OCI-LY1 (cell line): ENCODE data around the gene CEP104.

Experiments used
- H2AFZ ChIP-seq: fragments of 200-600 bp; sonication (generic), shearing (Covaris generic); 2 replicates; pipeline ENCODE4 v1.6.0; 2014; ENCODE audit warnings: antibody characterized with exemption, mild to moderate bottlenecking, low read length
- H3F3A ChIP-seq: fragments of 200-600 bp; sonication (generic), shearing (Covaris generic); 2 replicates; pipeline ENCODE4 v1.6.0; 2014; ENCODE audit warnings: mild to moderate bottlenecking, antibody characterized with exemption, low read length, moderate library complexity; ENCODE audit not compliant: insufficient read depth
- H3K27ac ChIP-seq: fragments of 200-600 bp; sonication (generic); 2 replicates; pipeline ENCODE4 v1.5.1; 2014; ENCODE audit warnings: low read length, mixed run types, mild to moderate bottlenecking, low read depth; ENCODE audit not compliant: poor library complexity, severe bottlenecking
- H3K27me3 ChIP-seq: fragments of 200-600 bp; sonication (generic); 2 replicates; pipeline ENCODE4 v1.6.0; 2014; ENCODE audit warnings: antibody characterized with exemption, mild to moderate bottlenecking, low read length, moderate library complexity; ENCODE audit not compliant: insufficient read depth
- H3K36me3 ChIP-seq: fragments of 200-600 bp; sonication (generic); 2 replicates; pipeline ENCODE4 v1.6.1; 2014; ENCODE audit warnings: mild to moderate bottlenecking, antibody characterized with exemption, low read length, moderate library complexity, mixed read lengths; ENCODE audit not compliant: insufficient read depth
- H3K4me1 ChIP-seq: fragments of 200-600 bp; sonication (generic); 2 replicates; pipeline ENCODE4 v1.5.1; 2014; ENCODE audit warnings: mild to moderate bottlenecking, low read length, moderate library complexity; ENCODE audit not compliant: insufficient read depth, severe bottlenecking
- H3K4me2 ChIP-seq: fragments of 200-600 bp; sonication (generic), shearing (Covaris generic); 2 replicates; pipeline ENCODE4 v1.6.1; 2014; ENCODE audit warnings: low read length
- H3K4me3 ChIP-seq: fragments of 200-600 bp; sonication (generic); 2 replicates; pipeline ENCODE4 v1.5.1; 2014; ENCODE audit warnings: low read length, low read depth, mild to moderate bottlenecking, mixed read lengths; ENCODE audit not compliant: poor library complexity, severe bottlenecking
- H3K79me2 ChIP-seq: fragments of 200-600 bp; shearing (Covaris generic); 2 replicates; pipeline ENCODE4 v1.6.1; 2016; ENCODE audit warnings: mixed run types, low read length, mixed read lengths; ENCODE audit not compliant: insufficient read depth
- H3K9ac ChIP-seq: fragments of 200-600 bp; sonication (generic), shearing (Covaris generic); 2 replicates; pipeline ENCODE4 v1.6.1; 2014; ENCODE audit warnings: mild to moderate bottlenecking, low read length, mixed read lengths
- H3K9me2 ChIP-seq: fragments of 200-600 bp; sonication (generic), shearing (Covaris generic); 2 replicates; pipeline ENCODE4 v1.6.1; 2014; ENCODE audit warnings: low read depth, mild to moderate bottlenecking, low read length, mixed read lengths
- H3K9me3 ChIP-seq: fragments of 200-600 bp; shearing (Covaris generic); 2 replicates; pipeline ENCODE4 v1.6.1; 2014; ENCODE audit warnings: low read length, mixed read lengths
- H4K20me1 ChIP-seq: fragments of 200-600 bp; sonication (generic), shearing (Covaris generic); 2 replicates; pipeline ENCODE4 v1.6.0; 2016; ENCODE audit warnings: mild to moderate bottlenecking, low read length; ENCODE audit not compliant: insufficient read depth
- EZH2 ChIP-seq: fragments of 200-600 bp; sonication (generic), shearing (Covaris generic); IDR thresholded peaks from 2 replicates; pipeline ENCODE4 v1.8.0; 2017; ENCODE audit warnings: borderline replicate concordance, mixed run types, mild to moderate bottlenecking, antibody characterized with exemption, low read length, moderate library complexity, mixed read lengths
- TF ChIP-seq, protein P1 (sequence below): fragments of 200-600 bp; sonication (generic), shearing (Covaris generic); IDR thresholded peaks from 2 replicates; pipeline ENCODE4 v1.5.1; 2017; ENCODE audit warnings: mild to moderate bottlenecking, antibody characterized with exemption, low read length, moderate library complexity, mixed read lengths

The CEP104 gene

DNA sequence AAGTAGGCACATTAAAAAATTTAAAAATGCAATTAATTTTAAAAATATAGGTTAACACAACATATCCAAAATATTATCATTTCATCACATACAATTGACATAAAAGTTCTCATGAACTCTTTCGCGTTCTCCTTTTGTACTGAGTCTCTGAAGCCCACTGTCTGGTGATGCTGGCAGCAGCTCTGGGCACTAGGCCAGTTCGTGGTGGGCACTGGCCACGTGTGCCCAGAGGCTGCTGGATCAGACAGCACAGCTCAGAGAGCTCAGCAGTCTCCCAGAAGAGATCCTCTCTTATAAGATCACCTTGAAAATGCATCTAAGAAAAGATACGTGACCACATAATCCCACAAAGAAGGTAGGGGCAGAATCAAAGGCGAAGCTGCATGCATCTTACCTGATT lies 9.9 kb downstream of the CEP104 start:
- Histone ChIP-seq H3K27ac (no peak overlapping the region), H4K20me1 (no peaks in the 10 kb centered on the region), H3K9me3 (no peaks in the 10 kb centered on the region), H3F3A (no peaks in the 10 kb centered on the region), H3K9ac (no peak overlapping the region), H3K4me1 (peaks cover 5% of the 10 kb centered on the region), H3K4me3 (no peak overlapping the region), H3K27me3 (no peaks in the 10 kb centered on the region), H3K9me2 (no peaks in the 10 kb centered on the region), H3K79me2 (no peaks in the 10 kb centered on the region), H3K4me2 (no peak overlapping the region), H2AFZ (no peak overlapping the region), H3K36me3 (peaks cover 89% of the 10 kb centered on the region)
- TF ChIP-seq, protein P1, sequence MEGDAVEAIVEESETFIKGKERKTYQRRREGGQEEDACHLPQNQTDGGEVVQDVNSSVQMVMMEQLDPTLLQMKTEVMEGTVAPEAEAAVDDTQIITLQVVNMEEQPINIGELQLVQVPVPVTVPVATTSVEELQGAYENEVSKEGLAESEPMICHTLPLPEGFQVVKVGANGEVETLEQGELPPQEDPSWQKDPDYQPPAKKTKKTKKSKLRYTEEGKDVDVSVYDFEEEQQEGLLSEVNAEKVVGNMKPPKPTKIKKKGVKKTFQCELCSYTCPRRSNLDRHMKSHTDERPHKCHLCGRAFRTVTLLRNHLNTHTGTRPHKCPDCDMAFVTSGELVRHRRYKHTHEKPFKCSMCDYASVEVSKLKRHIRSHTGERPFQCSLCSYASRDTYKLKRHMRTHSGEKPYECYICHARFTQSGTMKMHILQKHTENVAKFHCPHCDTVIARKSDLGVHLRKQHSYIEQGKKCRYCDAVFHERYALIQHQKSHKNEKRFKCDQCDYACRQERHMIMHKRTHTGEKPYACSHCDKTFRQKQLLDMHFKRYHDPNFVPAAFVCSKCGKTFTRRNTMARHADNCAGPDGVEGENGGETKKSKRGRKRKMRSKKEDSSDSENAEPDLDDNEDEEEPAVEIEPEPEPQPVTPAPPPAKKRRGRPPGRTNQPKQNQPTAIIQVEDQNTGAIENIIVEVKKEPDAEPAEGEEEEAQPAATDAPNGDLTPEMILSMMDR: no peak
- no peak for TF ChIP-seq EZH2

DNA sequence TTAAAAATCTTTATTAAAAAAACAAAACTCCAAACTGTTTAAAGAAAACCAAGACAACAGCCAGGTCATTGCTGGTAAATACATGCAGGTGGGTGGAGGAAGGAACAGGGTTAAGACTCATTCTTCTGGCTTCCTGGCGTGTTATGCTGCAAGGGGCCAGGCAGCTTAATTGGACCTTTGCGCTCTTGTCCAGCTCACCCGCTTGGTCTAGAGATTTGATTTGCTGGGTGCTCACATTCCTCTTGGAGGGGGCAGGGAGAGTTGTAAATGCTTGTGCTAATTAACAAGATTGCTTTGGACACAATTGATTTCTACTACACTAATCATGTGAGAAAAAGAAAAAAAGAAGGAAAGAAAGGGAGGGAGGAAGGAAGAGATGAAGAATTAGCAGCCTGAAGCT lies 10.5 kb downstream of the CEP104 start:
- no peak overlapping the region for H3K27ac ChIP-seq
- H3F3A ChIP-seq: no peaks in the 10 kb centered on the region
- no peaks in the 10 kb centered on the region for H3K79me2 ChIP-seq
- H4K20me1 ChIP-seq: no peaks in the 10 kb centered on the region
- H3K4me2 ChIP-seq: no peak overlapping the region
- no peak overlapping the region for H3K9ac ChIP-seq
- H3K9me3 ChIP-seq: no peaks in the 10 kb centered on the region
- H3K4me1 ChIP-seq: peaks cover 5% of the 10 kb centered on the region
- peaks cover 87% of the 10 kb centered on the region for H3K36me3 ChIP-seq
- H3K4me3 ChIP-seq: no peak overlapping the region
- H2AFZ ChIP-seq: no peak overlapping the region
- no peaks in the 10 kb centered on the region for H3K9me2 ChIP-seq
- TF ChIP-seq, protein P1: no peak
- TF ChIP-seq EZH2: no peak
- H3K27me3 ChIP-seq: no peaks in the 10 kb centered on the region

GRCh38 chr1:3842912-3843311 lies 14.1 kb downstream of the CEP104 start:
- no peaks in the 10 kb centered on the region for H4K20me1 ChIP-seq
- no peaks in the 10 kb centered on the region for H3K9me2 ChIP-seq
- H3K27me3 ChIP-seq: no peaks in the 10 kb centered on the region
- no peak overlapping the region for H3K27ac ChIP-seq
- H3K9ac ChIP-seq: no peak overlapping the region
- TF ChIP-seq, protein P1: no peak
- no peak for TF ChIP-seq EZH2
- no peaks in the 10 kb centered on the region for H3K9me3 ChIP-seq
- no peaks in the 10 kb centered on the region for H3K79me2 ChIP-seq
- H3K4me1 ChIP-seq: peaks cover 5% of the 10 kb centered on the region
- H3K4me2 ChIP-seq: no peak overlapping the region
- H2AFZ ChIP-seq: no peak overlapping the region
- no peaks in the 10 kb centered on the region for H3F3A ChIP-seq
- H3K36me3 ChIP-seq: peaks cover 87% of the 10 kb centered on the region
- H3K4me3 ChIP-seq: no peak overlapping the region
